Measurements from ENCODE around the gene COL4A3. TPM values are rescaled to one million over a fixed set of nuclear protein-coding genes. Genes with fewer than 3 reads are reported as not detected.

Gene COL4A3
- total and polyA plus RNA-seq, 9 of the 15 experiments (the other 6 are each of a cell fraction or from before 2014, with no cell fraction given), result not detected

DNA sequence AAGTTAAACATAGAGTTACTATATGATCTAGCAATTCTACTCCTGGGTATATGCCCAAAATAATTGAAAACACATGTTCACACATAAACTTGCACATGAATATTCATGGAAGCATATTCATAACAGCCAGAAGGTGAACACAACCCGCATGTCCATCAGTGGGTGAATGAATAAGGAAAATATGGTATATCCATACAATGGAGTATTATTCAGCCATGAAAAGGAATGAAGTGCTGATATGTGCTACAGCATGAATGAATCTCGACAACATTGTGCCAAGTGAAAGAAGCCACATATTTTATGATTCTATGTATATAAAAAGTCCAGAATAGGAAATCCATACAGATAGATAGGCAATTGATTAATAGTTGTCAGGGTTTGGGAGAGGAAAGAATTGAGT is 16.3 kb upstream of the COL4A3 start:
- WGBS (ENCODE audit: insufficient coverage, low coverage, missing lambda C conversion rate), result 6% methylated on average over 2 of the region's 2 CpGs

DNA sequence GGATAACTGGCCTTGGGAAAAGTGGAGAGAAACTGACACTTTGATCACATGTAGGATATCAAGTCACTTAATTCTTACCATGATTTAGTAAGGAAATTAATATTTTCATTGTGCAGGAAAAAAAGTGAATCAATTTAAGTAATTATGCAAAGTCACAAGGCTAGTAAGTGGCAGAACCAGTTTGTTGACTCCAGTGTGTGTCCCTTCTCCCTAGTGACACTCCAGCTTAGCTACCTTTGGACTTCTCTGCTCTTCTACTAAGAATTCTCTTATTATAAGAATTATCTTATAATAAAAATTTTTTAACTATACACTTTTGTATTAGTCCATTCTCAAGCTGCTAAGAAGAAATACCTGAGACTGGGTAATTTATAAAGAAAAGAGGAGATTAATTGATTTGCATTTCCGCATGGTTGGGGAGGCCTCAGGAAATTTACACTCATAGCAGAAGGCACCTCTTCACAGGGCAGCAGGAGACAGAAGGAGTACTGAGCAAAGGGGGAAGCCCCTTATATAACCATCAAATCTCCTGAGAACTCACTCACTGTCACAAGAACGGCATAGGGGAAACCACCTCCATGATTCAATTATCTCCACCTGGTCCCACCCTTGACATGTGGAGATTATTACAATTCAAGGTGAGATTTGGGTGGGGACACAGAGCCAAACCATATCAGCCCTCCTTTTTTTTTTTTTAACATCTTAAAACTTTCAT is 14.0 kb upstream of the COL4A3 start:
- H3K36me3 ChIP-seq (ENCODE audit: control insufficient read depth, insufficient read depth, low read length), result no peaks in the 10 kb centered on the region
- WGBS (ENCODE audit: insufficient coverage, low coverage, missing lambda C conversion rate), result 0% methylated on average over 2 of the region's 2 CpGs
- CTCF ChIA-PET (ENCODE audit: low intra/inter-chr PET ratio), result no interaction called here

More for the DNA sequence above, 16.3 kb upstream of the COL4A3 start:
- Histone ChIP-seq H3K9me1 (ENCODE audit: control insufficient read depth, insufficient read depth, low read length) (no peaks in the 10 kb centered on the region), H2AFZ (ENCODE audit: low read depth, low read length) (no peak overlapping the region), H3K4me3 (no peak overlapping the region), H3K4me1 (replicated peaks in 1 of 2; ENCODE audit: control insufficient read depth in 2 of 2, insufficient read depth in 2 of 2, low read length in 2 of 2) (no peaks in the 10 kb centered on the region), H3K9me3 (replicated peaks; ENCODE audit: control insufficient read depth, insufficient read depth, low read depth, low read length) (no peaks in the 10 kb centered on the region), H4K20me1 (replicated peaks; ENCODE audit: control insufficient read depth, insufficient read depth, low read length) (no peaks in the 10 kb centered on the region), H3K79me2 (ENCODE audit: control insufficient read depth, insufficient read depth, low read length) (no peaks in the 10 kb centered on the region), H3K9ac (ENCODE audit: insufficient read depth in 1 of 2, low read depth in 2 of 2, low read length in 2 of 2) (no peak overlapping the region), H3K27ac (ENCODE audit: extremely low read depth, low read depth, low read length) (no peak overlapping the region), H3K4me2 (ENCODE audit: insufficient read depth, low read length) (no peak overlapping the region), H3K27me3 (ENCODE audit: control insufficient read depth in 2 of 2, insufficient read depth in 2 of 2, low read length in 2 of 2) (no peaks in the 10 kb centered on the region), H3K36me3 (ENCODE audit: control insufficient read depth, insufficient read depth, low read length) (no peaks in the 10 kb centered on the region)
- no peak for ATAC-seq
- FAIRE-seq, result no peak
- in situ Hi-C loops (cut with MboI), result no loop called here
- TF ChIP-seq RBM25 (IDR thresholded peaks at IDR 0.05; ENCODE audit: low read depth, low read length, severe bottlenecking) (peak; percentile 37), ZNF146 (CRISPR knock-in tag; IDR thresholded peaks at IDR 0.05; ENCODE audit: unreplicated experiment) (peak; percentile 55), MCM3 (IDR thresholded peaks at IDR 0.05) (no peak)
- BruUV-seq (replicated peaks), result no TSS peak
- ChIA-PET CTCF (ENCODE audit: low intra/inter-chr PET ratio) (no interaction called here), POLR2A (no interaction called here)
- intact Hi-C loops (cut with micrococcal nuclease), result no loop called here
- DNase-seq (ENCODE audit: extremely low read depth in 1 of 4, low spot score in 3 of 4), result no peak

More for the DNA sequence above, 14.0 kb upstream of the COL4A3 start:
- Histone ChIP-seq H3K9me3 (replicated peaks; ENCODE audit: control insufficient read depth, insufficient read depth, low read depth, low read length) (no peaks in the 10 kb centered on the region), H3K27me3 (ENCODE audit: control insufficient read depth in 2 of 2, insufficient read depth in 2 of 2, low read length in 2 of 2) (no peaks in the 10 kb centered on the region), H3K4me1 (replicated peaks in 1 of 2; ENCODE audit: control insufficient read depth in 2 of 2, insufficient read depth in 2 of 2, low read length in 2 of 2) (no peaks in the 10 kb centered on the region), H4K20me1 (replicated peaks; ENCODE audit: control insufficient read depth, insufficient read depth, low read length) (no peaks in the 10 kb centered on the region), H3K27ac (ENCODE audit: extremely low read depth, low read depth, low read length) (no peak overlapping the region), H3K4me3 (no peak overlapping the region), H2AFZ (ENCODE audit: low read depth, low read length) (no peak overlapping the region), H3K79me2 (ENCODE audit: control insufficient read depth, insufficient read depth, low read length) (no peaks in the 10 kb centered on the region), H3K9me1 (ENCODE audit: control insufficient read depth, insufficient read depth, low read length) (no peaks in the 10 kb centered on the region), H3K4me2 (ENCODE audit: insufficient read depth, low read length) (no peak overlapping the region), H3K9ac (ENCODE audit: insufficient read depth in 1 of 2, low read depth in 2 of 2, low read length in 2 of 2) (no peak overlapping the region)
- intact Hi-C loops (cut with micrococcal nuclease), result no loop called here
- DNase-seq (ENCODE audit: extremely low read depth in 1 of 4, low spot score in 3 of 4) (no peak), ATAC-seq (no peak), FAIRE-seq (no peak)
- no peak for TF ChIP-seq SMAD1 (IDR thresholded peaks at IDR 0.05; ENCODE audit: low read depth, low read length, partially characterized antibody)
- BruUV-seq (replicated peaks), result no TSS peak
- POLR2A ChIA-PET, result no interaction called here
- in situ Hi-C loops (cut with MboI), result no loop called here

Measured in K562 (cell line).